Erythroblast (primary cell): ENCODE measurements around the gene IL1B.

Experiments used
- GATA1 ChIP-seq: IDR thresholded peaks from 2 replicates; pipeline ENCODE4 v1.6.1; 2011; ENCODE audit warnings: low read depth, mild to moderate bottlenecking, control low read depth, low read length, moderate library complexity
- POLR2A ChIP-seq: IDR thresholded peaks from 2 replicates; pipeline ENCODE4 v1.6.1; 2011; ENCODE audit warnings: mild to moderate bottlenecking, low read length

GRCh38 chr2:112848833-112849232 lies 12.3 kb upstream of the IL1B start:
- TF ChIP-seq POLR2A (no peak), GATA1 (no peak)
